Prostate gland (tissue), 2 donors: ENCODE measurements around the gene SSBP1. TPM values are rescaled to one million over a fixed set of nuclear protein-coding genes. Genes with fewer than 3 reads are reported as not detected.

Experiments used
- DNase-seq: peaks from one replicate; pipeline ENCODE4 v3.0.0-alpha.2; 2019; ENCODE audit warnings: low spot score
- H3K27ac ChIP-seq, 2 donors: fragments of 200-600 bp; sonication (generic); 2 replicates each; pipeline ENCODE4 v1.5.1; 2017 to 2019
- H3K27me3 ChIP-seq: fragments of 200-600 bp; sonication (generic); replicated peaks from 2 replicates; pipeline ENCODE4 v1.5.1; 2019; ENCODE audit not compliant: insufficient read depth
- H3K36me3 ChIP-seq, 2 donors: fragments of 200-600 bp; sonication (generic); 1 replicate in 1 of 2; 2 replicates in 1 of 2; pipeline versions ENCODE4 v1.5.1 to v1.8.1; 2017 to 2019
- H3K4me1 ChIP-seq: fragments of 200-600 bp; sonication (generic); replicated peaks from 2 replicates; pipeline ENCODE4 v1.5.1; 2019
- H3K4me3 ChIP-seq, 2 donors: fragments of 200-600 bp; sonication (generic); 2 replicates each; pipeline ENCODE4 v1.5.1; 2017 to 2019
- H3K9me3 ChIP-seq: fragments of 200-600 bp; sonication (generic); 2 replicates; pipeline ENCODE4 v1.5.1; 2017
- POLR2A ChIP-seq: fragments of 450-650 bp; IDR thresholded peaks from one replicate; pipeline ENCODE4 v1.6.1; 2016; ENCODE audit warnings: antibody characterized with exemption, mild to moderate bottlenecking
- POLR2AphosphoS5 ChIP-seq: sonication (generic); formaldehyde crosslinking; IDR thresholded peaks from one replicate; pipeline ENCODE4 v1.6.1; 2017; ENCODE audit warnings: antibody characterized with exemption
- whole genome bisulfite sequencing: methylation state at CpG from one replicate; pipeline ENCODE4 v1.1.5; 2018; 5-methylcytosine and 5-hydroxymethylcytosine counted together
- intact Hi-C: fragments of 100-400 bp; cut with DNase I; formaldehyde crosslinking; loops from one replicate; pipeline ENCODE4 v1.14.2; 2022
- small RNA-seq, 2 donors: library from RNA; depleted of rRNA; stranded (forward); fragments of <200 nt; gene quantifications; one replicate each; pipeline ENCODE3, GENCODE V24; 2016
- total RNA-seq, 2 donors: library from RNA; depleted of rRNA; stranded (reverse); fragments of >200 nt; gene quantifications; one replicate each; pipeline ENCODE4 v1.1.0, GENCODE V29; 2016
- TF ChIP-seq, protein P1 (sequence below), 4 experiments: fragments of 200-600 bp in 2 of 4; fragments of 450-650 bp in 2 of 4; sonication (generic) in 2 of 4; IDR thresholded peaks; 1 replicate in 3 of 4; 2 replicates in 1 of 4; pipeline ENCODE4 v1.5.1; 2016 to 2019; ENCODE audit warnings: antibody characterized with exemption in 4 of 4, mild to moderate bottlenecking in 2 of 4, moderate library complexity in 2 of 4

Gene SSBP1
- total RNA-seq, 2 donors from 2014 or later, result 109 to 115 TPM

DNA sequence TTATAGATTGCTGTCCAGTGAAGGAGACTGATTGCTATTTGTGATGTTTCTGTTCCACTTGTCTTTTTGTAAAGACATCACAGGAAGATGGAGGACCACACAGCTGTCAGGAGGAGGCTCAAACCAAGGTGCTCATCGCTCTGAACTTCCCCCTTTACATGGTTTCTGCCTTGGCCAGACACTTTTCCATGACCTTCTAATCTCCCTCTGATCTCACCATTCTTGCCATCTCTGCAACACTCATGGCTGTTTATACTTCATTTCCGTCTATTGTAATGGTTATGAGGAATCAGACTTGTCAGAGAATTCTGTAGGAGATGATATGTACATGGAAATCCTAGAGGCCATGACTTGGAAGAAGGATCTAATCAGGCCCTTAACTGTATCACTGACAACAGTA is 50.1 kb downstream of the SSBP1 start:
- H3K27me3 ChIP-seq, result no peaks in the 10 kb centered on the region

DNA sequence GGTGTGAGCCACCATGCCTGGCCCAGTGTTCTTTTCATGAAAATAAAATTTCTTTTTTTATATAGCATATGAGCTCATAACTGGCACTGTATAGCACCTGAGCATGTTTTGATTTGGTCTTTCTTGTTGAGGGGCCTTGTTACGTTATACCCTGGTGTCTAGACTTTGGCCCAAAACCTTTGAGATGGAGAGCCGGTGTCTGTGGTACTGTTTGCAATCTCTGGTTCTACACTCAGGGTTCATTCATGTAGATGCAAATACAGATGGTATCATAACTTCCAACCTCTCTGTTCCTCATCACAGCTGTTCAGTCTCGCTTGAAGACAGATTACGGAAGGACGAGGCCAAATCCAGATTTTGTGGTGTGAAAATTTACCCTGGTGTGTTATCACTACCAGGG is 51.8 kb downstream of the SSBP1 start, which contains the start of gene TAS2R5:
Gene TAS2R5 (plus strand): TSS at position 301 of the 400 bp plus-strand sequence. CDS start 145 bp downstream, outside the sequence.
- no peaks in the 10 kb centered on the region for H3K4me1 ChIP-seq
- DNase-seq, result no peak
- H3K9me3 ChIP-seq, result no peaks in the 10 kb centered on the region
- WGBS, result 86% methylated on average over 5 of the region's 5 CpGs
- no peak within 1 kb of the TSS for H3K4me3 ChIP-seq
- no peak within 1 kb of the TSS for H3K27ac ChIP-seq
- TF ChIP-seq, protein P1, sequence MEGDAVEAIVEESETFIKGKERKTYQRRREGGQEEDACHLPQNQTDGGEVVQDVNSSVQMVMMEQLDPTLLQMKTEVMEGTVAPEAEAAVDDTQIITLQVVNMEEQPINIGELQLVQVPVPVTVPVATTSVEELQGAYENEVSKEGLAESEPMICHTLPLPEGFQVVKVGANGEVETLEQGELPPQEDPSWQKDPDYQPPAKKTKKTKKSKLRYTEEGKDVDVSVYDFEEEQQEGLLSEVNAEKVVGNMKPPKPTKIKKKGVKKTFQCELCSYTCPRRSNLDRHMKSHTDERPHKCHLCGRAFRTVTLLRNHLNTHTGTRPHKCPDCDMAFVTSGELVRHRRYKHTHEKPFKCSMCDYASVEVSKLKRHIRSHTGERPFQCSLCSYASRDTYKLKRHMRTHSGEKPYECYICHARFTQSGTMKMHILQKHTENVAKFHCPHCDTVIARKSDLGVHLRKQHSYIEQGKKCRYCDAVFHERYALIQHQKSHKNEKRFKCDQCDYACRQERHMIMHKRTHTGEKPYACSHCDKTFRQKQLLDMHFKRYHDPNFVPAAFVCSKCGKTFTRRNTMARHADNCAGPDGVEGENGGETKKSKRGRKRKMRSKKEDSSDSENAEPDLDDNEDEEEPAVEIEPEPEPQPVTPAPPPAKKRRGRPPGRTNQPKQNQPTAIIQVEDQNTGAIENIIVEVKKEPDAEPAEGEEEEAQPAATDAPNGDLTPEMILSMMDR (IDR thresholded peaks at IDR 0.05), result no peak
- TF ChIP-seq POLR2A, result no peak
- no peak for TF ChIP-seq POLR2AphosphoS5
- no peaks in the 10 kb centered on the region for H3K27me3 ChIP-seq
- intact Hi-C loops, result no loop called here
- no peaks in the 10 kb centered on the region for H3K36me3 ChIP-seq

More for the DNA sequence above, 50.1 kb downstream of the SSBP1 start:
- no peak overlapping the region for H3K4me3 ChIP-seq
- no peaks in the 10 kb centered on the region for H3K4me1 ChIP-seq
- no peak for DNase-seq
- H3K27ac ChIP-seq, result no peak overlapping the region
- H3K36me3 ChIP-seq, result no peaks in the 10 kb centered on the region
- 87% methylated on average over 2 of the region's 2 CpGs for WGBS
- H3K9me3 ChIP-seq, result no peaks in the 10 kb centered on the region
- no peak for TF ChIP-seq POLR2AphosphoS5
- TF ChIP-seq, protein P1 (IDR thresholded peaks at IDR 0.05), result no peak
- no peak for TF ChIP-seq POLR2A
- intact Hi-C loops, result no loop called here

DNA sequence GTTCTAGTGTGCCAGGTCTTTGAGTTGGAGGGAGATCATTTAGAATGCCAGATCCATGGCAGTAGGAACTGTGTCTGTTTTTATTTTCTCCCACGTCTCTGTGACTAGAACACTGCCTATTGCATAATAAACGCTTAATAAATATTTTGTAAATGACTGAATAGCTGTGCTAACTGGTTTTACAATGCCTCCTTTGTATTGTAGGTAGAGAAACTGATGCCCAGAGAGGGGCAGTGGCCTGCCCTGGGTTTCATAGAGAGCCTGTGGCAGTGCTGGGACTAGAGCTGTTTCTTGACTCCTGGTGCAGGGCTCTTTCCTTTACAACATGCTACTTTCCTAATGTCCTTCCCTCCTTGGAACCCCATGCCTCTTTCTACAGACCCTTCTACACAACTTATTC is 54.4 kb downstream of the SSBP1 start:
- Histone ChIP-seq H3K4me3 (no peak overlapping the region), H3K27me3 (no peaks in the 10 kb centered on the region), H3K27ac (no peak overlapping the region), H3K36me3 (no peaks in the 10 kb centered on the region), H3K4me1 (no peaks in the 10 kb centered on the region), H3K9me3 (no peaks in the 10 kb centered on the region)
- DNase-seq, result no peak
- TF ChIP-seq, protein P1 (IDR thresholded peaks at IDR 0.05), result no peak
- TF ChIP-seq POLR2AphosphoS5 (no peak), POLR2A (no peak)
- 79% methylated on average over 2 of the region's 2 CpGs for WGBS
- intact Hi-C loops, result no loop called here

Small RNAs within 50 kb of the gene (small RNA-seq; reads per million reads assigned to genes)
- 0 reads per million in 2 donors for gene RNU1-82P

Other genes starting within 250 kb of the SSBP1 start
- gene AGK, start 186.9 kb upstream of the SSBP1 start, total RNA-seq, result 10 to 100 TPM; 19.4 to 26.7 TPM
- gene DENND11, start 36.2 kb upstream of the SSBP1 start, total RNA-seq, result 10 to 100 TPM; 18.1 to 18.9 TPM
- not detected for gene WEE2, start 30.0 kb upstream of the SSBP1 start, total RNA-seq
- 1 to 10 TPM; 1.1 to 5.2 TPM for gene TAS2R3, start 25.7 kb downstream of the SSBP1 start, total RNA-seq
- 1 to 10 TPM in 1 of 2 donors, under 1 TPM in 1; 0.87 to 2.2 TPM for gene TAS2R4, start 38.3 kb downstream of the SSBP1 start, total RNA-seq
- 1 to 10 TPM; 2.5 to 4.0 TPM for gene TAS2R5, start 51.9 kb downstream of the SSBP1 start, total RNA-seq
- gene PRSS37, start 103.1 kb downstream of the SSBP1 start, total RNA-seq, result under 1 TPM in 1 of 2 donors, not detected in 1; 0.51 TPM
- gene OR9A4, start 178.0 kb downstream of the SSBP1 start, total RNA-seq, result not detected
- 1 to 10 TPM in 1 of 2 donors, under 1 TPM in 1; 0.74 to 1.1 TPM for gene CLEC5A, start 208.6 kb downstream of the SSBP1 start, total RNA-seq
- gene TAS2R38, start 235.4 kb downstream of the SSBP1 start, total RNA-seq, result not detected